MM.1S (cell line): ENCODE data around the gene ZMYND10.

Experiments
- CTCF ChIP-seq: fragments of 300-600 bp; sonication (generic); IDR thresholded peaks from 2 replicates; pipeline ENCODE4 v1.5.1; 2016; ENCODE audit warnings: antibody characterized with exemption, low read length, mixed read lengths
- EZH2 ChIP-seq: fragments of 300-600 bp; sonication (generic); optimal IDR thresholded peaks from 2 replicates; pipeline ENCODE3; 2017; ENCODE audit warnings: low read depth, mild to moderate bottlenecking, antibody characterized with exemption, low read length, mixed read lengths

GRCh38 chr3:50300681-50301254, 44.8 kb downstream of the ZMYND10 start:
- no peak for TF ChIP-seq CTCF
- no peak for TF ChIP-seq EZH2
